ENCODE data around the gene CRYL1.

The CRYL1 gene

GRCh38 chr13:20441056-20441455 lies 84.6 kb downstream of the CRYL1 start:
- Histone ChIP-seq H3K27me3 (replicated peaks; ENCODE audit: insufficient read depth, low read length) (no peaks in the 10 kb centered on the region), H3K9ac (ENCODE audit: low read length) (no peak overlapping the region), H4K20me1 (ENCODE audit: insufficient read depth, low read length) (no peaks in the 10 kb centered on the region), H3K4me2 (ENCODE audit: low read depth, low read length) (no peak overlapping the region), H3K4me1 (ENCODE audit: low read length) (no peaks in the 10 kb centered on the region), H3K79me2 (ENCODE audit: low read length) (no peaks in the 10 kb centered on the region), H3K27ac (ENCODE audit: low read length) (no peak overlapping the region), H2AFZ (ENCODE audit: low read length) (no peak overlapping the region), H3F3A (ENCODE audit: insufficient read depth, low read length) (no peaks in the 10 kb centered on the region), H3K9me3 (replicated peaks; ENCODE audit: insufficient read depth, low read length) (no peaks in the 10 kb centered on the region), H3K36me3 (replicated peaks; ENCODE audit: insufficient read depth, low read length) (no peaks in the 10 kb centered on the region), H3K4me3 (ENCODE audit: low read length) (no peak overlapping the region), H3K9me2 (replicated peaks; ENCODE audit: insufficient read depth, low read length) (no peaks in the 10 kb centered on the region)
- no peak for TF ChIP-seq EZH2 (optimal IDR thresholded peaks at IDR 0.05; ENCODE audit: low read depth, low read length)
- TF ChIP-seq EZH2phosphoT487 (IDR thresholded peaks at IDR 0.05; ENCODE audit: low read length), result no peak
- no peak for TF ChIP-seq CTCF (IDR thresholded peaks at IDR 0.05; ENCODE audit: low read length)
- DNase-seq, result no peak

GRCh38 chr13:20439261-20439660 lies 86.4 kb downstream of the CRYL1 start:
- no peak overlapping the region for H3K27ac ChIP-seq (ENCODE audit: low read length)

DNA sequence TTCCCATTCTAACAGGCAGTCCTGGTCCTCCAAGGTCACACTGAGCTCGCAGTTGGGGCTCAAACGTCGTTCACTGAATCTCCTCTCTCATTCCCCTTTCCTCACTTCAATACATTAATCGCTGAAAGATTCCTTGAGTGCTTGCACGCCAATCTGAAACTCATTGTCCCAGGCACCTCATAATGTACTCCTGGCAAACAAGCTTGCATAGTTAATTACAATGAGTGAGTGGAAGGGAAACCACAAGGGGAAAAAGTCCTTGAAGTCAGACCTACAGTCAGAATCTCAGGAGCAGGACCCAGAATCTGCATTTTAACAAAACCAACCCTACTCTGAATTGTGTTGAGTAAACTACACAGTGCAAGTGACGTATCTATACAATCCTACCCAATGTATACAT lies 86.9 kb downstream of the CRYL1 start:
- TF ChIP-seq EZH2phosphoT487 (IDR thresholded peaks at IDR 0.05; ENCODE audit: low read length) (no peak), EZH2 (optimal IDR thresholded peaks at IDR 0.05; ENCODE audit: low read depth, low read length) (no peak), CTCF (IDR thresholded peaks at IDR 0.05; ENCODE audit: low read length) (no peak)
- Histone ChIP-seq H3K9ac (ENCODE audit: low read length) (no peak overlapping the region), H3K4me3 (ENCODE audit: low read length) (no peak overlapping the region), H3K9me2 (replicated peaks; ENCODE audit: insufficient read depth, low read length) (no peaks in the 10 kb centered on the region), H3F3A (ENCODE audit: insufficient read depth, low read length) (no peaks in the 10 kb centered on the region), H3K27me3 (replicated peaks; ENCODE audit: insufficient read depth, low read length) (no peaks in the 10 kb centered on the region), H4K20me1 (ENCODE audit: insufficient read depth, low read length) (no peaks in the 10 kb centered on the region), H3K36me3 (replicated peaks; ENCODE audit: insufficient read depth, low read length) (no peaks in the 10 kb centered on the region), H3K27ac (ENCODE audit: low read length) (no peak overlapping the region), H2AFZ (ENCODE audit: low read length) (no peak overlapping the region), H3K79me2 (ENCODE audit: low read length) (no peaks in the 10 kb centered on the region), H3K4me1 (ENCODE audit: low read length) (no peaks in the 10 kb centered on the region), H3K4me2 (ENCODE audit: low read depth, low read length) (no peak overlapping the region), H3K9me3 (replicated peaks; ENCODE audit: insufficient read depth, low read length) (no peaks in the 10 kb centered on the region)
- no peak for DNase-seq

More at GRCh38 chr13:20439261-20439660, 86.4 kb downstream of the CRYL1 start:
- Histone ChIP-seq H3K9me3 (replicated peaks; ENCODE audit: insufficient read depth, low read length) (no peaks in the 10 kb centered on the region), H4K20me1 (ENCODE audit: insufficient read depth, low read length) (no peaks in the 10 kb centered on the region), H3K36me3 (replicated peaks; ENCODE audit: insufficient read depth, low read length) (no peaks in the 10 kb centered on the region), H3K9me2 (replicated peaks; ENCODE audit: insufficient read depth, low read length) (no peaks in the 10 kb centered on the region), H2AFZ (ENCODE audit: low read length) (no peak overlapping the region), H3K4me3 (ENCODE audit: low read length) (no peak overlapping the region), H3K4me1 (ENCODE audit: low read length) (no peaks in the 10 kb centered on the region), H3K79me2 (ENCODE audit: low read length) (no peaks in the 10 kb centered on the region), H3K9ac (ENCODE audit: low read length) (no peak overlapping the region), H3K27me3 (replicated peaks; ENCODE audit: insufficient read depth, low read length) (no peaks in the 10 kb centered on the region), H3K4me2 (ENCODE audit: low read depth, low read length) (no peak overlapping the region), H3F3A (ENCODE audit: insufficient read depth, low read length) (no peaks in the 10 kb centered on the region)
- DNase-seq, result no peak
- TF ChIP-seq EZH2 (optimal IDR thresholded peaks at IDR 0.05; ENCODE audit: low read depth, low read length) (no peak), EZH2phosphoT487 (IDR thresholded peaks at IDR 0.05; ENCODE audit: low read length) (no peak), CTCF (IDR thresholded peaks at IDR 0.05; ENCODE audit: low read length) (no peak)

Measured in MM.1S (cell line).